ENCODE results near the gene HS6ST3.

The HS6ST3 gene

GRCh38 chr13:96203471-96203870 lies 113.6 kb downstream of the HS6ST3 start:
- DNase-seq, result no peak

- DNase-seq, result no peak
These were observed 125.0 kb downstream of the HS6ST3 start for GRCh38 chr13:96214824-96215445.

GRCh38 chr13:96216543-96216942 lies 126.6 kb downstream of the HS6ST3 start:
- DNase-seq, result no peak

- DNase-seq, result no peak
These were observed 128.6 kb downstream of the HS6ST3 start for GRCh38 chr13:96218475-96218874.

- DNase-seq, result no peak
These were observed 131.6 kb downstream of the HS6ST3 start for GRCh38 chr13:96221471-96221870.

- no peak for DNase-seq
These were observed 133.3 kb downstream of the HS6ST3 start for GRCh38 chr13:96223231-96223630.

- DNase-seq, result no peak
These were observed 139.4 kb downstream of the HS6ST3 start for GRCh38 chr13:96229356-96229755.

- no peak for DNase-seq
These were observed 148.3 kb downstream of the HS6ST3 start for GRCh38 chr13:96238241-96238640.

- no peak for DNase-seq
These were observed 149.0 kb downstream of the HS6ST3 start for GRCh38 chr13:96238861-96239260.

GRCh38 chr13:96243376-96243775 lies 153.5 kb downstream of the HS6ST3 start:
- DNase-seq, result no peak

GRCh38 chr13:96248103-96248502 lies 158.2 kb downstream of the HS6ST3 start:
- DNase-seq, result no peak

GRCh38 chr13:96248996-96249395 lies 159.1 kb downstream of the HS6ST3 start:
- no peak for DNase-seq

- DNase-seq, result no peak
These were observed 163.0 kb downstream of the HS6ST3 start for GRCh38 chr13:96252903-96253302.

- DNase-seq, result no peak
These were observed 183.3 kb downstream of the HS6ST3 start for GRCh38 chr13:96273196-96273595.

- no peak for DNase-seq
These were observed 184.1 kb downstream of the HS6ST3 start for GRCh38 chr13:96274046-96274445.

GRCh38 chr13:96279904-96280303 lies 190.0 kb downstream of the HS6ST3 start:
- no peak for DNase-seq

- no peak for DNase-seq
These were observed 195.1 kb downstream of the HS6ST3 start for GRCh38 chr13:96284971-96285370.

GRCh38 chr13:96285729-96286128 lies 195.8 kb downstream of the HS6ST3 start:
- DNase-seq, result no peak

- DNase-seq, result no peak
These were observed 205.3 kb downstream of the HS6ST3 start for GRCh38 chr13:96294930-96295881.

GRCh38 chr13:96297360-96297759 lies 207.5 kb downstream of the HS6ST3 start:
- DNase-seq, result no peak

- DNase-seq, result no peak
These were observed 209.3 kb downstream of the HS6ST3 start for GRCh38 chr13:96299235-96299634.

- no peak for DNase-seq
These were observed 218.7 kb downstream of the HS6ST3 start for GRCh38 chr13:96308568-96308967.

GRCh38 chr13:96314974-96315373 lies 225.1 kb downstream of the HS6ST3 start:
- no peak for DNase-seq

- no peak for DNase-seq
These were observed 248.1 kb downstream of the HS6ST3 start for GRCh38 chr13:96338030-96338429.
